GM18861 (cell line): Measurements from ENCODE around the gene RPL5.

ENCODE experiments used
- ATAC-seq: cut with Tn5 transposase; IDR thresholded peaks from one replicate; pipeline ENCODE4 v1.9.1; 2021; ENCODE audit not compliant: unreplicated experiment

RPL5 gene

GRCh38 chr1:92853299-92853698 lies 21.5 kb downstream of the RPL5 start:
- ATAC-seq = no peak

- no peak for ATAC-seq
Observed at GRCh38 chr1:92854101-92854785, 22.4 kb downstream of the RPL5 start.

GRCh38 chr1:92855236-92855635 lies 23.4 kb downstream of the RPL5 start:
- no peak for ATAC-seq

- no peak for ATAC-seq
Observed at GRCh38 chr1:92857817-92858216, 26.0 kb downstream of the RPL5 start.

GRCh38 chr1:92858564-92859399 lies 26.9 kb downstream of the RPL5 start:
- no peak for ATAC-seq

GRCh38 chr1:92859400-92860039 lies 27.7 kb downstream of the RPL5 start:
- no peak for ATAC-seq

GRCh38 chr1:92862605-92863004 lies 30.8 kb downstream of the RPL5 start:
- no peak for ATAC-seq

- ATAC-seq = no peak
Observed at GRCh38 chr1:92864131-92864530, 32.3 kb downstream of the RPL5 start.

GRCh38 chr1:92870591-92870990 lies 38.8 kb downstream of the RPL5 start:
- no peak for ATAC-seq

GRCh38 chr1:92872719-92873118 lies 40.9 kb downstream of the RPL5 start:
- no peak for ATAC-seq

GRCh38 chr1:92874987-92875386 lies 43.1 kb downstream of the RPL5 start:
- no peak for ATAC-seq

GRCh38 chr1:92876351-92876750 lies 44.5 kb downstream of the RPL5 start:
- ATAC-seq = no peak

GRCh38 chr1:92877081-92877711 lies 45.4 kb downstream of the RPL5 start:
- no peak for ATAC-seq

GRCh38 chr1:92877792-92878191 lies 46.0 kb downstream of the RPL5 start:
- no peak for ATAC-seq

- no peak for ATAC-seq
Observed at GRCh38 chr1:92879316-92879968, 47.6 kb downstream of the RPL5 start.

- ATAC-seq = no peak
Observed at GRCh38 chr1:92881391-92881790, 49.6 kb downstream of the RPL5 start.

- ATAC-seq = peak; percentile 60
Observed at GRCh38 chr1:92882819-92883218, 51.0 kb downstream of the RPL5 start.

- ATAC-seq = no peak
Observed at GRCh38 chr1:92883297-92883696, 51.5 kb downstream of the RPL5 start.

GRCh38 chr1:92884195-92884594 lies 52.4 kb downstream of the RPL5 start:
- ATAC-seq = no peak

GRCh38 chr1:92886886-92887419 lies 55.1 kb downstream of the RPL5 start:
- no peak for ATAC-seq

- ATAC-seq = no peak
Observed at GRCh38 chr1:92887465-92887864, 55.6 kb downstream of the RPL5 start.
